Thyroid gland (tissue), 4 donors: ENCODE results near the gene FAM210A.

Experiments used
- POLR2A ChIP-seq, 2 donors: fragments of 450-650 bp; IDR thresholded peaks; one replicate each; pipeline ENCODE4 v1.6.1; 2017; ENCODE audit warnings: antibody characterized with exemption in 2 of 2, mild to moderate bottlenecking in 2 of 2, moderate library complexity in 1 of 2
- TF ChIP-seq, protein P1 (sequence below), 6 experiments: fragments of 200-600 bp in 3 of 6; fragments of 450-650 bp in 3 of 6; sonication (generic) in 3 of 6; IDR thresholded peaks; one replicate each; pipeline ENCODE4 v1.5.1; 2016 to 2019; ENCODE audit warnings: antibody characterized with exemption in 6 of 6, mild to moderate bottlenecking in 2 of 6, inconsistent platforms in 1 of 6, moderate library complexity in 1 of 6

DNA sequence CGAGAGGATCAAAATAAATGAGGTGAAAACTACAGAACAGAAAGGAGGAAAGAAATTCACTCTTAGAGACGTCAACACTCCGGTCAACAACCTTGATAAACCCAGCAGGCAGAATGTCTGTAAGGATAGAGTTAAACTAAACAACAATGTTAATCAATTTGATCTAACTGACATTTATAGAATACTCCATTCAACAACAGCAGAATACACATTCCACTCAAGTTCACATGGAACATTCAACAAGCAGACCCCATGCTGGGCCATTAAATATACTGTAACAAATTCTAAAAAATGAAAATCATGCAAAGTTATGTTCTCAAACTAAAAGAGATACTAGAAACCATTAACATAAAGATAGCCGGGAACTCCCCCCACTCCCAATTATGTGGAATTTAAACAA is 41.8 kb downstream of the FAM210A start:
- TF ChIP-seq, protein P1, sequence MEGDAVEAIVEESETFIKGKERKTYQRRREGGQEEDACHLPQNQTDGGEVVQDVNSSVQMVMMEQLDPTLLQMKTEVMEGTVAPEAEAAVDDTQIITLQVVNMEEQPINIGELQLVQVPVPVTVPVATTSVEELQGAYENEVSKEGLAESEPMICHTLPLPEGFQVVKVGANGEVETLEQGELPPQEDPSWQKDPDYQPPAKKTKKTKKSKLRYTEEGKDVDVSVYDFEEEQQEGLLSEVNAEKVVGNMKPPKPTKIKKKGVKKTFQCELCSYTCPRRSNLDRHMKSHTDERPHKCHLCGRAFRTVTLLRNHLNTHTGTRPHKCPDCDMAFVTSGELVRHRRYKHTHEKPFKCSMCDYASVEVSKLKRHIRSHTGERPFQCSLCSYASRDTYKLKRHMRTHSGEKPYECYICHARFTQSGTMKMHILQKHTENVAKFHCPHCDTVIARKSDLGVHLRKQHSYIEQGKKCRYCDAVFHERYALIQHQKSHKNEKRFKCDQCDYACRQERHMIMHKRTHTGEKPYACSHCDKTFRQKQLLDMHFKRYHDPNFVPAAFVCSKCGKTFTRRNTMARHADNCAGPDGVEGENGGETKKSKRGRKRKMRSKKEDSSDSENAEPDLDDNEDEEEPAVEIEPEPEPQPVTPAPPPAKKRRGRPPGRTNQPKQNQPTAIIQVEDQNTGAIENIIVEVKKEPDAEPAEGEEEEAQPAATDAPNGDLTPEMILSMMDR (IDR thresholded peaks at IDR 0.05): no peak
- TF ChIP-seq POLR2A (IDR thresholded peaks at IDR 0.05): no peak
